Measurements from ENCODE around the gene CEP162.
"Not testable (repeated sequence)": the region's sequence is repeated elsewhere in the genome, so short reads cannot be mapped to it uniquely, and the experiment has no call there.

CEP162 gene

DNA sequence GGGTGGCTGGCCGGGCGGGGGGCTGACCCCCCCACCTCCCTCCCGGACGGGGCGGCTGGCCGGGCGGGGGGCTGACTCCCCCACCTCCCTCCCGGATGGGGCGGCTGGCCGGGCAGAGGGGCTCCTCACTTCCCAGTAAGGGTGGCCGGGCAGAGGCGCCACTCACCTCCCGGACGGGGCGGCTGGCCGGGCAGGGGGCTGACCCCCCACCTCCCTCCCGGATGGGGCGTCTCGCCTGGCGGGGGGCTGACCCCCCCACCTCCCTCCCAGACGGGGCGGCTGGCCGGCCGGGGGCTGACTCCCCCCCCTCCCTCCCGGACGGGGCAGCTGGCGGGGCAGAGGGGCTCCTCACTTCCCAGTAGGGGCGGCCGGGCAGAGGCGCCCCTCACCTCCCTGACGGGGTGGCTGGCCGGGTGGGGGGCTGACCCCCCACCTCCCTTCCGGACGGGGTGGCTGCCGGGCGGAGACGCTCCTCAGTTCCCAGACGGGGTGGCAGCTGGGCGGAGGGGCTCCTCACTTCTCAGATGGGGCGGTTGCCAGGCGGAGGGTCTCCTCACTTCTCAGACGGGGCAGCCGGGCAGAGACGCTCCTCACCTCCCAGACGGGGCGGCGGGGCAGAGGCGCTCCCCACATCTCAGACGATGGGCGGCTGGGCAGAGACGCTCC, 17.1 kb upstream of the CEP162 start:
- not testable (repeated sequence) for DNase-seq (ENCODE audit: low read depth); H3K4me3 ChIP-seq (ENCODE audit: low read depth, low read length)

GRCh38 chr6:84243240-84243639, 15.8 kb upstream of the CEP162 start:
- no peak for DNase-seq (ENCODE audit: low read depth)
- H3K4me3 ChIP-seq (ENCODE audit: low read depth, low read length): no peak overlapping the region

DNA sequence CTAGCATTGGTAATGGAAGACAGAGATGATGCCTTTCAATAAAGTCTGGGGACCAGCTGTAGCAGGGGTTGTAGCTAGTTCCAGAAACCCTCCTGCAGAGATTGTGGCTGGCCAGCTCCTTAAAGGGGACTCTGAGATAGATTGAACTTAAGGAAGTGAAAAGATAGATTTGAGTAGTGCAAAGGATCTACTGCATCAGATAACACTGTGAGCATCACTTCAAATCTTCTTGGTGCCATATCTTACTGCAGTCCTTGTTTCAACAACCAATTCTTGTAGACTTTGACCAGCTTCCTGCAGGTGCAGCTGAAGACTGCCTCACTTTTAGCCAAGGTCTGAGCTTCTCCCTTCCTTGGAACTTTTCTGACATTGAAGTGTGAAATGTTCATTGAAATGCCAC, 14.8 kb upstream of the CEP162 start:
- H3K4me3 ChIP-seq (ENCODE audit: low read depth, low read length): no peak overlapping the region
- DNase-seq (ENCODE audit: low read depth): no peak

DNA sequence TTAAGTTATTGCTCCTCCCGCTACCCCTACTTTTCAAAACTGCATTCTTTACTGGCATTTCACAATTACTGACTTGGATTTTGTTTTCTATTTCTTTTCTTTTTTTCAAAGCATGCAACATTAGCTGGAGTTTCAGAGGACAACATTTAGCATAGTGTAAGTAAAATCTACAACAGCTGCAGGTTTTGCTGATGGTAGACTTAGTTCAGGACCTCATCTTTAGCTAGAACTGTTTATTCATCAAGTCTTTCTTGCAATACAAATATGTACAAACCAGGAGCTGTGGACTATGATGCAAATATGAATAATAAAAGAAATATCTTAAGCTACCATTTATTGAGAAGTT, 728 bp upstream of the CEP162 start:
- peak overlapping the region; percentile 94 for H3K4me3 ChIP-seq (ENCODE audit: low read depth, low read length)
- no peak for DNase-seq (ENCODE audit: low read depth)

- DNase-seq (ENCODE audit: low read depth): no peak
- peak overlapping the region; percentile 94 for H3K4me3 ChIP-seq (ENCODE audit: low read depth, low read length)
Observed at GRCh38 chr6:84227044-84227433, 404 bp downstream of the CEP162 start.

DNA sequence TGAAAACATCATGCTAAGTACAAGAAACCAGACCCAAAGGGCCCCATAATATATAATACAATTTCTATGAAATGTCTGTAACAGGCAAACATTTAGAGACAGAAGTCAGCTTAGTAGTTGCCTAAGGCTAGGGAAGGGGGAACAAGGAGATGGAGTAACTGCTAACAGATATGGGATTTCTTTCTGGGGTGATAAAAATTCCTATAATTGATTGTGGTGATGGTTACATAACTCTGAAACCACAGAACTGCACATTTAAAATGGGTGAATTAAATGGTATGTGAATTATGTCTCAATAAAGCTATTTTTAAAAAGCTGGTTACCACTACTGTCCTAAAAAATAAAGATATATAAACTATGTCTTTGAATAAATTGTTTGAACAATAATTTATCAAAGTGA, 3.2 kb downstream of the CEP162 start:
- H3K4me3 ChIP-seq (ENCODE audit: low read depth, low read length): no peak overlapping the region
- no peak for DNase-seq (ENCODE audit: low read depth)

- H3K4me3 ChIP-seq (ENCODE audit: low read depth, low read length); DNase-seq (ENCODE audit: low read depth): not testable (repeated sequence)
Observed at GRCh38 chr6:84223608-84224007, 3.8 kb downstream of the CEP162 start.

- no peak for DNase-seq (ENCODE audit: low read depth)
- no peak overlapping the region for H3K4me3 ChIP-seq (ENCODE audit: low read depth, low read length)
Observed at GRCh38 chr6:84222426-84222825, 5.0 kb downstream of the CEP162 start.

- H3K4me3 ChIP-seq (ENCODE audit: low read depth, low read length): no peak overlapping the region
- DNase-seq (ENCODE audit: low read depth): no peak
Observed at GRCh38 chr6:84220809-84221409, 6.5 kb downstream of the CEP162 start.

GRCh38 chr6:84218091-84218490, 9.4 kb downstream of the CEP162 start:
- H3K4me3 ChIP-seq (ENCODE audit: low read depth, low read length): no peak overlapping the region
- no peak for DNase-seq (ENCODE audit: low read depth)

DNA sequence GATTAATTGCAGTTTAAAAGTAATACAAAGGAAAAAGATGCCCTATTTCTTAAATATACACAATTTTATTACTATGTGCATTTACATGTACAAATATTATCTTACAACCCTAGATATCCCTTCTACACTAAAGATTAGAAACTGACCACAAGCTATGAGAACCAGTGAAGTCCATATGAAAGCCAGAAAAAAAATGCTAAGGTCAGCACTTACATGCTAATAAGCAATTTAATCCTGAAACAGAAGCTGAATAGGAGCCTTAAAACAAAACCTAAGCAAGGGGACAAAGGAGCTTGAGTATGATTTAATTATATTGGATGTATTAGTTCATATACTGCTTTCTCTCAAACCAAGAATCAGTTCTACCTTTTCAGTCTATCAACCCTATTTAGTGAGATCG, 14.2 kb downstream of the CEP162 start:
- no peak overlapping the region for H3K4me3 ChIP-seq (ENCODE audit: low read depth, low read length)
- DNase-seq (ENCODE audit: low read depth): no peak

GRCh38 chr6:84204011-84204410, 23.4 kb downstream of the CEP162 start:
- DNase-seq (ENCODE audit: low read depth): no peak
- H3K4me3 ChIP-seq (ENCODE audit: low read depth, low read length): no peak overlapping the region

DNA sequence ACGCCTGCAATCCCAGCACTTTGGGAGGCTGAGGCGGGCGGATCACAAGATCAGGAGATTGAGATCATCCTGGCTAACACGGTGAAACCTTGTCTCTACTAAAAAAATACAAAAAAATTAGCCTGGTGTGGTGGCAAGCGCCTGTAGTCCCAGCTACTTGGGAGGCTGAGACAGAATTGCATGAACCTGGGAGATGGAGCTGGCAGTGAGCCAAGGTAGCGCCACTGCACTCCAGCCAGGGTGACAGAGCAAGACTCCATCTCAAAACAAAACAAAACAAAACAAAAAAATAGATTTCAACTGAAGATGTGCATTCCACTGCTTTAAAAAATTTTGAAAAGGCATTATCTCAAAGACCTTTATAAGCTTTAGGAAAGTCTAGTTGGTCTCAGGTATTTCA, 27.5 kb downstream of the CEP162 start:
- not testable (repeated sequence) for DNase-seq (ENCODE audit: low read depth); H3K4me3 ChIP-seq (ENCODE audit: low read depth, low read length)

DNA sequence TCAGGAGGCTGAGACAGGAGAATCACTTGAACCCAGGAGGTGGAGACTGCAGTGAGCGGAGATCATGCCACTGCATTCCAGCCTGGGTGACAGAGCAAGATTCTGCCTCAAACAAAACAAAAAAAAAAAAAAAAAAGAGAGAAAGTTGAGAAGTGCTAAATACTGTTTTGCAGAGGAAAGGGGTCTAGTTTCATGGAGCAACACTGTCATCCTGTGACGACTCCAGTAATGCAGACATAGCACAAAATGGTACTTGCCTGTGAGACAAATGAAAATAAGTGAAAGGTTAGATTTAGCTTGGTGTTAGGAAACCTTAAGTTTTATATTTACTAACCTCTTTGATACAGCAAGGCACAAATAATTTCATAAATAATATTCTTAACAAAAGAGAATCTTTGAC, 29.7 kb downstream of the CEP162 start:
- no peak for DNase-seq (ENCODE audit: low read depth)
- no peak overlapping the region for H3K4me3 ChIP-seq (ENCODE audit: low read depth, low read length)

- no peak overlapping the region for H3K4me3 ChIP-seq (ENCODE audit: low read depth, low read length)
- DNase-seq (ENCODE audit: low read depth): peak; percentile 32
Observed at GRCh38 chr6:84193114-84193708, 34.2 kb downstream of the CEP162 start.

GRCh38 chr6:84191802-84192201, 35.6 kb downstream of the CEP162 start:
- H3K4me3 ChIP-seq (ENCODE audit: low read depth, low read length): no peak overlapping the region
- DNase-seq (ENCODE audit: low read depth): no peak

GRCh38 chr6:84189356-84189755, 38.1 kb downstream of the CEP162 start:
- H3K4me3 ChIP-seq (ENCODE audit: low read depth, low read length); DNase-seq (ENCODE audit: low read depth): not testable (repeated sequence)

- no peak overlapping the region for H3K4me3 ChIP-seq (ENCODE audit: low read depth, low read length)
- DNase-seq (ENCODE audit: low read depth): no peak
Observed at GRCh38 chr6:84183430-84183829, 44.0 kb downstream of the CEP162 start.

DNA sequence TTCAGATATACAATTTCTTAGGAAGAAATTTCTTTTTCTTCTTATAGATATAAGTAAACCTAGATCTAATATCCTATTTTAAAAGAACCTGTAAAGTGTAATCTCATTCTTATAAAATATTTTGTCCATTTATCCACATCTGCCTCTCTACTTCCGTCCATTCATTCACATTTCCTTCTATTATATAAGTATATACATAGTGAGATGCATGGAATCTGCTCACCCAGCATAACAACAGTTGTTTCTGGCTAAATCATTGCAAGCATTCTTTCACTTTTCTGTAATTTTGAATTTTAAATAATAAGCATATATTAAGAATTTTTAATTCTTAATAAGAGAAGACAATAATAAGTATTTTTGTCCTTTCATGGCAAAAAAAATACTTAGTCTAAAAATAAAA, 45.4 kb downstream of the CEP162 start:
- no peak overlapping the region for H3K4me3 ChIP-seq (ENCODE audit: low read depth, low read length)
- no peak for DNase-seq (ENCODE audit: low read depth)

- no peak for DNase-seq (ENCODE audit: low read depth)
- H3K4me3 ChIP-seq (ENCODE audit: low read depth, low read length): no peak overlapping the region
Observed at GRCh38 chr6:84177241-84177640, 50.2 kb downstream of the CEP162 start.

DNA sequence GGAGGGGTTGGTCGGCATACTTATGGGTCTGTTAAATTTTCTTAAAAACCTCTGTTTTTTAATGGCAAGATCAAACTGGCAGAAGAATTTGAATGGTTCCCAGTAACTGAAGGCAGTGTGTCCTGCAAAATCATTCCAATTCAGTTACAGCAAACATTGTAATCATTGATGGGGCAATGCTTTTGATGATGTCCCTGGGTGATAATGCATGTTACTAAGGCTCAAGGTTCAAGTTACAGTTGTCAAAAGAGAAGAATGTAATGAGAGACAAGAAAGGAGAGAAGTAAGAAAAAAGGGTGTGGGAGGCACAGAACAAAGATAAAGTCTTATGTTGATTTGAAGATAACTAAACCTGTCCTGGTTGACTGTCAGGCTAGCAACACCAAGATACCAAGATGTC, 54.9 kb downstream of the CEP162 start:
- no peak overlapping the region for H3K4me3 ChIP-seq (ENCODE audit: low read depth, low read length)
- DNase-seq (ENCODE audit: low read depth): no peak
